Mesenchymal stem cell (in vitro differentiated cells and primary cell): ENCODE measurements around the gene HS3ST3B1.

Experiments
- DNase-seq: peaks from one replicate; pipeline ENCODE4 v3.0.0-alpha.2; 2013
- H2AFZ ChIP-seq: one replicate; pipeline ENCODE4 v1.6.1; 2013; ENCODE audit warnings: low read depth, mild to moderate bottlenecking, control low read depth, inconsistent platforms, low read length, moderate library complexity
- H2AK5ac ChIP-seq: 2 replicates; pipeline ENCODE4 v1.6.1; 2013; ENCODE audit warnings: low read length, moderate library complexity, mild to moderate bottlenecking, inconsistent platforms; ENCODE audit not compliant: severe bottlenecking
- H2BK120ac ChIP-seq: one replicate; pipeline ENCODE4 v1.6.1; 2013; ENCODE audit warnings: low read depth, mild to moderate bottlenecking, inconsistent platforms, low read length, moderate library complexity
- H2BK12ac ChIP-seq, 2 experiments: one replicate each; pipeline ENCODE4 v1.6.1; 2013; ENCODE audit warnings: inconsistent platforms in 2 of 2, low read length in 2 of 2, mild to moderate bottlenecking in 2 of 2, moderate library complexity in 2 of 2, control low read depth in 1 of 2
- H2BK15ac ChIP-seq: one replicate; pipeline ENCODE4 v1.6.1; 2013; ENCODE audit warnings: mild to moderate bottlenecking, low read depth, inconsistent platforms; ENCODE audit not compliant: poor library complexity, severe bottlenecking
- H2BK5ac ChIP-seq: 2 replicates; pipeline ENCODE4 v1.6.1; 2013; ENCODE audit warnings: low read depth, mild to moderate bottlenecking, low read length, control low read depth, inconsistent platforms; ENCODE audit not compliant: poor library complexity, severe bottlenecking
- H3K14ac ChIP-seq, 2 experiments: one replicate each; pipeline ENCODE4 v1.6.1; 2013; ENCODE audit warnings: inconsistent platforms in 2 of 2, low read length in 2 of 2, control low read depth in 1 of 2, mild to moderate bottlenecking in 1 of 2, moderate library complexity in 1 of 2
- H3K18ac ChIP-seq, 2 experiments: one replicate each; pipeline ENCODE4 v1.6.1; 2013; ENCODE audit warnings: inconsistent platforms in 2 of 2, low read length in 2 of 2, control low read depth in 1 of 2, low read depth in 1 of 2, mild to moderate bottlenecking in 1 of 2
- H3K23ac ChIP-seq, 2 experiments: one replicate each; pipeline ENCODE4 v1.6.1; 2013; ENCODE audit warnings: inconsistent platforms in 2 of 2, low read length in 2 of 2, mild to moderate bottlenecking in 2 of 2, moderate library complexity in 2 of 2, control low read depth in 1 of 2
- H3K27ac ChIP-seq: 2 replicates; pipeline ENCODE4 v1.5.1; 2013; ENCODE audit warnings: mild to moderate bottlenecking, moderate library complexity, low read length, control low read depth, inconsistent platforms; ENCODE audit not compliant: poor library complexity, severe bottlenecking
- H3K27me3 ChIP-seq, 2 experiments: 2 replicates each; pipeline versions ENCODE4 v1.6.1 to v1.7.0; 2013; ENCODE audit warnings: low read length in 2 of 2, mild to moderate bottlenecking in 2 of 2, moderate library complexity in 2 of 2, control low read depth in 1 of 2, inconsistent platforms in 1 of 2; ENCODE audit not compliant: control insufficient read depth in 1 of 2, insufficient read depth in 1 of 2
- H3K36me3 ChIP-seq, 2 experiments: 2 replicates each; pipeline versions ENCODE4 v1.6.1 to v1.7.0; 2013; ENCODE audit warnings: low read length in 2 of 2, control low read depth in 1 of 2, inconsistent platforms in 1 of 2, low read depth in 1 of 2, mild to moderate bottlenecking in 1 of 2; ENCODE audit not compliant: insufficient read depth in 2 of 2, control insufficient read depth in 1 of 2
- H3K4ac ChIP-seq, 2 experiments: one replicate each; pipeline ENCODE4 v1.6.1; 2013; ENCODE audit warnings: inconsistent platforms in 2 of 2, low read length in 2 of 2, mild to moderate bottlenecking in 2 of 2, moderate library complexity in 2 of 2, control low read depth in 1 of 2, low read depth in 1 of 2
- H3K4me1 ChIP-seq: 2 replicates; pipeline ENCODE4 v1.6.1; 2013; ENCODE audit warnings: low read depth, low read length, control low read depth; ENCODE audit not compliant: control insufficient read depth, insufficient read depth
- H3K4me2 ChIP-seq: 2 replicates; pipeline ENCODE4 v1.6.1; 2013; ENCODE audit warnings: low read length, mild to moderate bottlenecking, inconsistent platforms; ENCODE audit not compliant: poor library complexity, severe bottlenecking
- H3K4me3 ChIP-seq, 2 experiments: 2 replicates each; pipeline versions ENCODE4 v1.5.1 to v1.7.0; 2013; ENCODE audit warnings: low read length in 2 of 2, mild to moderate bottlenecking in 2 of 2, control low read depth in 1 of 2, low read depth in 1 of 2; ENCODE audit not compliant: insufficient read depth in 1 of 2
- H3K79me1 ChIP-seq: replicated peaks from 2 replicates; pipeline ENCODE4 v1.6.1; 2013; ENCODE audit warnings: mild to moderate bottlenecking, control low read depth, low read length, inconsistent platforms; ENCODE audit not compliant: poor library complexity, severe bottlenecking
- H3K9ac ChIP-seq: 2 replicates; pipeline ENCODE4 v1.7.0; 2013; ENCODE audit warnings: mild to moderate bottlenecking, low read length, moderate library complexity
- H3K9me3 ChIP-seq: 2 replicates; pipeline ENCODE4 v1.7.0; 2013; ENCODE audit warnings: mild to moderate bottlenecking, low read length; ENCODE audit not compliant: control insufficient read depth
- H4K8ac ChIP-seq: one replicate; pipeline ENCODE4 v1.6.1; 2013; ENCODE audit warnings: inconsistent platforms, mild to moderate bottlenecking, low read length, moderate library complexity
- H4K91ac ChIP-seq: one replicate; pipeline ENCODE4 v1.6.1; 2013; ENCODE audit warnings: mild to moderate bottlenecking, low read length, inconsistent platforms
- WGBS: methylation state at CpG from one replicate; pipeline ENCODE4 v1.1.7; 2013; ENCODE audit warnings: mixed read lengths; 5-methylcytosine and 5-hydroxymethylcytosine counted together

The HS3ST3B1 gene

DNA sequence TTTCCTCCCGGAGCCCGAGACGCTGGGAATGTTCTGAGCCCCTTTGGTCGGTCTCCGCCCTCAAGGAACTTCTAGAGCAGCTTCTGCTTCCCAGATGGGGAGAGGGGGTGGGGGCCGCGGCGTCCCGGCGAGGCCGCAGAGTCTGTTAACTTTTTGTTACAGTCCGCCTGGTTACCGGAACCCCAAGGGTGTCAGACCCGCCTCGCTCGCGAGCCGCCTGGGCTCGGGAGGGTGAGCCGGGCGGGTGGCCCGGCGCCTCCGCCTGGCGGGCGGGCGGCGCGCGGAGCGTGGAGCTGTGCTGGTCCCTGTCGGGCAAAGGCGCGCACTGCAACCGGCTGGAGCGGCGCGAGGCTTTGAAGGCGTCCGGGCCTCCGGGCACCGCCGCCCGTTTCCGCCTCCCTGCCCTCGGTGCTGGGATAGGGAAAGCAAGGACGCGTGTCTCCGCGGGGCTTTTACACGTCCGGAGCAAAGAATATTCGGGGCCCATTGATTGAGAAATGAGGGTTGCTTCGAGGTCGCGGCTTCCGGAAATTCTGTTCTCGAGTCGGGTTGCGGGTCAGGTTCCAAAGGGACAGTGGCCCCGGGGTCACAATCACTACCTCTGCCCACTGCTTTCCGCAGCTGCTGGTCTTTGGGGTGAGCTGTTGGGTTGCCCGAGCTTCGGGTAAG is 1.7 kb downstream of the HS3ST3B1 start:
- H3K9me3 ChIP-seq, result no peaks in the 10 kb centered on the region
- peak overlapping the region; percentile 79 for H2BK15ac ChIP-seq
- peak overlapping the region; percentile 67 to 80 for H3K18ac ChIP-seq
- H3K4me2 ChIP-seq, result peak overlapping the region; percentile 96
- H3K4me1 ChIP-seq, result peaks cover 46% of the 10 kb centered on the region
- H3K23ac ChIP-seq, result peak overlapping the region in 1 of 2 experiments; percentile 85
- peak overlapping the region; percentile 10 to 71 for H2BK12ac ChIP-seq
- no peak overlapping the region for H2BK5ac ChIP-seq
- DNase-seq, result peak; percentile 86
- H2BK120ac ChIP-seq, result peak overlapping the region; percentile 43
- H4K8ac ChIP-seq, result peak overlapping the region; percentile 48
- H4K91ac ChIP-seq, result no peak overlapping the region
- peak overlapping the region; percentile 62 to 100 for H3K4me3 ChIP-seq
- H3K36me3 ChIP-seq, result peaks cover 0 to 4% of the 10 kb centered on the region in 2 experiments
- no peak overlapping the region for H2AFZ ChIP-seq
- WGBS, result under 1% methylated on average over 64 of the region's 64 CpGs
- no peak overlapping the region for H2AK5ac ChIP-seq
- H3K14ac ChIP-seq, result peak overlapping the region; percentile 55 to 62
- peak overlapping the region; percentile 22 to 35 for H3K4ac ChIP-seq
- peak overlapping the region; percentile 95 for H3K9ac ChIP-seq
- no peak overlapping the region for H3K27ac ChIP-seq
- H3K79me1 ChIP-seq, result no peaks in the 10 kb centered on the region
- peaks cover 0 to 62% of the 10 kb centered on the region in 2 experiments for H3K27me3 ChIP-seq

DNA sequence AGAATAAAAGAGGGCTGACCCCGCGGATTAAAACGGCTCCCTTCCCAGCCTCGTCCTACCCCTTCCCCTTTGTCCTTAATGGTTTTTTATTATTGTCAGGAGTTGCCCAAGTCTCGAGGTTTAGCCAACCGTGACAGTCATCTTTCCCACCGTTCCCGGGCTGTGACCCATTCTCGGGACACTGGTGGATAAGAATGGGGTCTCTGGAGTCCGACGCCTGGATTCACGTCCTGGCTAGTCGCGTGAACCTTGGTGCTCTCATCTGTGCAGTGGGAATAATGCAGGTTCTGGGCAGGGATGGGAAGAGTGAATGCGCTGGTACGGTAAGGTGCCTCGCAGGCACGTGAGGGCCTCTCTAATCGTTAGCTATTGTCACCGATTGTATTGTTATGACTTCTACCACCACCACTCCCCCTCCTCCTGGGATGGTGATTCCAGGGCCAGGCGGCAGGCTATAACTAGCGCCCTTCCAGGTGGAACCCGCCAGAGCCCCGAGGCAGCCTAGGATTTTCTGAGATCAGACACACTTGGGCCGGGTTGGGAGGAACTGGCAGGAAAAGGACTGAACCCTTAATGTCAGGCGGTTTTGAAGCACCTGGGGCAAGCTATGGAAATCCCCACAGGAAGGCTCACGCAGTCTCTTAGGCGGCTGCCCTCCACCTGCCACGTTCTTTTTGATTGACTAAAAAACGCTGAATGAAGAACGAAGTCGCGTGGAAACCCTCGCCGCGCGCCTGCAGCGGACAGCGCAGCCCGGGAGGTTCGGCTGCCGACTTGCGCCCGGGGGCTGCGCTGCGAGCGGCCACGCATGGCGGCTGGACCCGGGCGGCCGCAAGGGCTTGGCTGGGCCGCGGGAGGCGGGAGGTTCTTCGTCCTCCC is 2.7 kb downstream of the HS3ST3B1 start:
- Histone ChIP-seq H3K9ac (peak overlapping the region; percentile 95), H3K18ac (peak overlapping the region; percentile 67 to 80), H3K27ac (no peak overlapping the region), H2AK5ac (no peak overlapping the region), H2BK12ac (peak overlapping the region in 1 of 2 experiments; percentile 79), H3K14ac (no peak overlapping the region), H2AFZ (no peak overlapping the region), H2BK15ac (peak overlapping the region; percentile 79), H3K9me3 (no peaks in the 10 kb centered on the region), H3K4me1 (peaks cover 40% of the 10 kb centered on the region), H2BK5ac (no peak overlapping the region), H4K91ac (peak overlapping the region; percentile 78), H3K23ac (peak overlapping the region; percentile 3 to 84), H3K4me2 (peak overlapping the region; percentile 96), H3K4ac (peak overlapping the region; percentile 46 to 75), H2BK120ac (peak overlapping the region; percentile 43), H3K27me3 (peaks cover 0 to 52% of the 10 kb centered on the region in 2 experiments), H3K4me3 (peak overlapping the region; percentile 46 to 100), H3K36me3 (peaks cover 0 to 4% of the 10 kb centered on the region in 2 experiments), H3K79me1 (no peaks in the 10 kb centered on the region), H4K8ac (peak overlapping the region; percentile 95)
- WGBS, result 1% methylated on average over 52 of the region's 56 CpGs
- DNase-seq, result peak; percentile 47

DNA sequence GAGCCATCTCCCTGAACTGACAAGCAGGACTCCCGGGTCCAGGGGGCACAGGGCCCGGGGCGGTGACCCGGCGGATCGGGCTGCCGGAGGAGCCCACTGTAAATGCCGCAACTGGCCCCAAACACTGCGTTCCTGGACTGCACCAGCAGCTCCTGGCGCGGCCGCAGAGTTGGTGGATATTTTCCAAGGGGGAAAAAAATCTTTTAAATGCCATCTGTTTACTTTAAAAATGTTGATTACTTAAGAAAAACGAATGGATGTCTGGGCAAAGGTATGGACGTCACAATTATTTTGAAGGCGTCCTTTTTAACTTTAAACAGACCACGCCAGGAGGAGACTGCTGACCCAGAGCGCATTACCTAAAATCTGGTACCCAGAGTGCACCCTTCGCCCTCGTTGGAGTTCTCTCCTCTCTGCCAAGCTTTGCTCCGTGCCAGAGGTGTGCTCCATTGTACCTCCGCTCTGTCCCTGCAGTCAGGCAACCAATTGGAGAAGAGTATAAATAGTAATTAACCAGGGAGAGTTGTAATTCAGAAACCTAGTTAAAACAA is 3.4 kb downstream of the HS3ST3B1 start:
- DNase-seq, result peak; percentile 40
- peak overlapping the region; percentile 46 to 75 for H3K4ac ChIP-seq
- H4K8ac ChIP-seq, result peak overlapping the region; percentile 95
- H3K4me2 ChIP-seq, result peak overlapping the region; percentile 96
- H3K36me3 ChIP-seq, result peaks cover 0 to 4% of the 10 kb centered on the region in 2 experiments
- peak overlapping the region; percentile 43 for H2BK120ac ChIP-seq
- no peaks in the 10 kb centered on the region for H3K9me3 ChIP-seq
- H2BK12ac ChIP-seq, result peak overlapping the region in 1 of 2 experiments; percentile 74
- peaks cover 43% of the 10 kb centered on the region for H3K4me1 ChIP-seq
- no peak overlapping the region for H3K27ac ChIP-seq
- no peak overlapping the region for H2BK5ac ChIP-seq
- peak overlapping the region; percentile 65 for H4K91ac ChIP-seq
- no peak overlapping the region for H2AFZ ChIP-seq
- no peak overlapping the region for H3K23ac ChIP-seq
- peak overlapping the region; percentile 79 for H2BK15ac ChIP-seq
- WGBS, result 13% methylated on average over 16 of the region's 21 CpGs
- peak overlapping the region; percentile 46 to 100 for H3K4me3 ChIP-seq
- H3K14ac ChIP-seq, result no peak overlapping the region
- H3K9ac ChIP-seq, result peak overlapping the region; percentile 95
- H2AK5ac ChIP-seq, result no peak overlapping the region
- H3K79me1 ChIP-seq, result no peaks in the 10 kb centered on the region
- peak overlapping the region; percentile 54 to 73 for H3K18ac ChIP-seq
- H3K27me3 ChIP-seq, result peaks cover 0 to 45% of the 10 kb centered on the region in 2 experiments
